HL-60/S4 treated with retinoic acid at 250 ng/mL for 4 days and 3 days (cell line): ENCODE data around the gene CDHR2.

Experiments
- in situ Hi-C: fragments of 300-500 bp; cut with MboI; formaldehyde crosslinking; loops from 2 replicates; pipeline ENCODE4 v1.7.0; 2022; ENCODE audit warnings: low sequenced_read_pairs

CDHR2 gene

GRCh38 chr5:176529116-176529740, 19.9 kb upstream of the CDHR2 start:
- in situ Hi-C loops = no loop called here

GRCh38 chr5:176529741-176530141, 19.4 kb upstream of the CDHR2 start:
- in situ Hi-C loops = no loop called here

- in situ Hi-C loops = no loop called here
These were observed 18.7 kb upstream of the CDHR2 start for GRCh38 chr5:176530393-176530982.

DNA sequence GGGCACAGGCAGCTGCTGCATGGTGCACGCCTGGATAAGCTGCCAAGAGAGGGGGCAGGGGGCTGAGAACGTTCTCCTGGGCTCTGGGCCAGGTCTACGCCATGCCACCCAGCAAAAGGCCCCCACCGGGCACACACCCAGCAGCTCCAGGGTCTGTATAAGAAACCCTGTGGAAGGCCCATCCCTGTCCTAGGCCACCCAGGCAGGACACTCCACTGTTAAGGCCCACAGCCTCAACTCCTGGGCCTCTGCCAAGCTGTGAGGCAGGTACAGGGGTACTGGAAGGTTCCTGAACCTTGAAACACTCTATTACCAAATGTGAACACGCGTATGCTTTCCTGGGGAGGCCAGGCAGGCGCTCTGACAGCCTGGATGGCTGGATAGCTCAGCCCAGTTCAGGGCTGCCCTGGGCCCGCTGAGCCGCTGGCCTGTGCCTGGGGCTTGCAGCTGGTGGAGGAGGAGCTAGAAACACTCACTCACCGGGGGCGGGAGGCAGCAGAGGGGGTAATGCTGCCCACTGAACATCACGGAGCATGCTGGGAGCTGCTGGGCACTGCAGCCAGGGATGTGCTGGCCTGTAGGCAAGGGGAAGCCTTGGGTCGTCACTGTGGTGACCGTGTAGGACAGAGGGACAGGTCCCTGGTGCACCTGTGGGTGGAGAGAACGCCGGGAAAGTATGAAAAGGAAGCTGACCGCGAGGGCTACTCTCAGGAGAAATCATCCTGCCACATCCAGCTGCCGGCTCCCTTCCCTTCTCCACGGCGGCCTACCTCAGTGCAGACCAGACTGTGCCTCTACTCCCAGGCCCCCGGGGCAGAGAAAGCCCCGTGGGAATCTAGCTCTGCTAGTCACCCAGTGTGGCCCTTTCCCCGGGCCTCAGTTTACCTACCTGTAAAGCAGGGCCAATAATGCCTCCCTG, 17.9 kb upstream of the CDHR2 start:
- in situ Hi-C loops = no loop called here

DNA sequence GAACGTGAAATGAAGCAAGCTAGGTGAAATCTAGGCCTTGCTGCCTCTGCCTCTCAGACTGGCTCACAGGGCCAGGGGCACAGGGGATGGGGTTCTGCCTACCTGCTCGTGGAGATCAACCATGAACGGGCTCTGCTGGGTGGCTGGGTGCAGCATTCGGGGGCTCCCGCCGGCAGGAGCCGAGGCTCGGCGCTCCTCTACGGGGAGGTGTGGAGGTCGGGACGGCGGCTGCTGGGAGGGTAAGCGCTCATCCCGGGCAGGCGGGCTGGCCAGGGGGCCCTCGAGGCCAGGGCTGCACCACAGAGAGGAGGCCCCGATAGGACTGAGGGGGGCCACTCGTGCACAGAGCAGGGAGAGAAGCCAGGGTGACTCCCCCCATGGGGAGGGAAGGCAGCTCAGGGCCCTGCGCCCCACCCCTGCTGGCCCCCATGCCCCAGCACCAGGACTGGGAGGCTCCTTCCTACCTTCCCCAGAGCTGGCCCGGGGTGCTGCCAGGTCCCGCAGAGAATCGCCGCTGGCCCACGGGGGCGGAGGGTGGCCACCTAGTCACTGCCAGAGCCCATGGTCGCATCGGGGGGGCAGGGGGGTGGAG, 17.1 kb upstream of the CDHR2 start:
- in situ Hi-C loops = no loop called here

GRCh38 chr5:176532795-176533194, 16.3 kb upstream of the CDHR2 start:
- in situ Hi-C loops = no loop called here

DNA sequence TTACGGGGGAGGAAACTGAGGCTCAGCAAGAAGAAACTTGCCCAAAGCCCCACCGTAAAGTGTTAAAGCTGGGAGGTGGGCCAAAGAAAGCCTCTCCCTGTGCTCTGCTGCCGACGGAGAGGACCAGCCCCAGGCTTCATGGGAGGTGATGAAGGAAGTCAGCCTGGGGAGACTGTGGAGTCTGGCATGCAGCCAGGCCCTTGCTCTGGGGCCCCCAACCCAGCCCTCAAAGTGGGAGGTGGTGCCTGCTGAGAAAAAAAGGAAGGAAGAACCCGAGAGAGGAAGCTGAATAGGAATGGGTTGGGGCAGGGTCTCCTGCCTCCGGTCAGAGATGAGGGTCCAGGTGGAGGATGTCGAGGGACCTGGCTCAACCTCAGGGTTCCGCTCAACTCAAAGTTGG, 15.8 kb upstream of the CDHR2 start:
- in situ Hi-C loops = no loop called here

- in situ Hi-C loops = no loop called here
These were observed 15.1 kb upstream of the CDHR2 start for GRCh38 chr5:176533894-176534611.

GRCh38 chr5:176534640-176535039, 14.5 kb upstream of the CDHR2 start:
- in situ Hi-C loops = no loop called here

DNA sequence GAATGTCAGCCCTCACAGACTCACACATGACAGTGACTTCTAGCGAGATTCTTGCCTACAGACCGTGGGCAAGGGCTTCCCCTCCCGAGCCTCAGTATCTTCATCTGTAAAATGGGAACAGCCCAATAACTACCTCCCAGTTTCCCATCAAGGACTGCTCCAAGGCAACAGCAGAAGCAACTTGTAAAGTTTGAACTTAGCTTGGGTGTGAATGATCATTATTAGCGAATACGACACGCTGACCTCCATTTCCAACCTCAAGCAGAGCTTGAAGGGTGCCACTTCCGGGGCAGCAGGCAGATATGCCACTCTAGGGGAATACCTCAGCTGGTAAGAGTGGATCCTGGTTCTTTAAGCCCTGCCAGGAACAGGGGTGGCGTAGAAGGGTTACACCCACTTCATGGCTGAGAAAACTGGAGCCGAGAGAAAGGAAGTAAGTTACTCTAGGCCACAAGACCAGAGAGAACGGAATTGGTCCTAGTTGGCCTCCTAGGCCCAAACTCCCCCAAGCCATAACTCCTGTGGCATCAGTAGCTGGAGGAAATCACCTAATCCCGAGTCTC, 14.0 kb upstream of the CDHR2 start:
- in situ Hi-C loops = no loop called here

GRCh38 chr5:176535664-176536131, 13.4 kb upstream of the CDHR2 start:
- in situ Hi-C loops = no loop called here

- in situ Hi-C loops = no loop called here
These were observed 12.8 kb upstream of the CDHR2 start for GRCh38 chr5:176536132-176536901.

- in situ Hi-C loops = no loop called here
These were observed 12.1 kb upstream of the CDHR2 start, which contains the start of gene RNF44 for GRCh38 chr5:176536902-176537553. RNF44 (minus strand) TSS chr5:176537402; CDS start chr5:176532472, 4,930 bp downstream.

DNA sequence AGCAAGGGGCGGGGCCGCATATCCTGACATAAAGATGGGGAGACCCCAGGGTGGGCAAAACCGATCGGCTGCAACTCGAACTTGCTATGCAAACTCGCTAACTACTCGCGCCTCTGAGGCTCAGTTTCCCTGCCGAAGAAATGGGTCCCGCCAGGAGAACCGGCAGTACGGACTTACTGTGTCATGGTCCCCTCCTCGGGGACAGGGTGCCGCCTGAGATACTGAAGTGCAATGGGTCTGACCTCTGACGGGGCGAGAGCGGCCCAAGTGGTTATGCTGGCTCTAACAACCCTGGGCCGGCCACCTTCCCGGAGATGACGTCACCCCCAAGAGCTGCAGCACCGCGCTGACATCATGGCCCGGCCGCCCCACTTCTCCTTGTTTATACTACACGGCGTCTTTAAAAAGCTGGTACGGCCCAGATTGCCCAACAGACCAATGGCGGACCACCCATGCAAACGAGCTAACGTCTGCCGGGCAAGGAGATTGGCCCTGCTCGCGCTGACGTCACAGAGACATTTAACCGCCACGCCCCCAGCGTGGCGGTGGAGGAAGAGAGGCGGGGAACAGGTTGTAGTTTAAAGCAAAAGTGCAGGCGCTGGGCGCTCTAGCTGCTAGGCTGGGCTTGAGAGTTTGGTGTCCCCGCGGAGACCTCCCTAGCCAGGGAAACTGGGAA, 11.4 kb upstream of the CDHR2 start:
- in situ Hi-C loops = no loop called here

DNA sequence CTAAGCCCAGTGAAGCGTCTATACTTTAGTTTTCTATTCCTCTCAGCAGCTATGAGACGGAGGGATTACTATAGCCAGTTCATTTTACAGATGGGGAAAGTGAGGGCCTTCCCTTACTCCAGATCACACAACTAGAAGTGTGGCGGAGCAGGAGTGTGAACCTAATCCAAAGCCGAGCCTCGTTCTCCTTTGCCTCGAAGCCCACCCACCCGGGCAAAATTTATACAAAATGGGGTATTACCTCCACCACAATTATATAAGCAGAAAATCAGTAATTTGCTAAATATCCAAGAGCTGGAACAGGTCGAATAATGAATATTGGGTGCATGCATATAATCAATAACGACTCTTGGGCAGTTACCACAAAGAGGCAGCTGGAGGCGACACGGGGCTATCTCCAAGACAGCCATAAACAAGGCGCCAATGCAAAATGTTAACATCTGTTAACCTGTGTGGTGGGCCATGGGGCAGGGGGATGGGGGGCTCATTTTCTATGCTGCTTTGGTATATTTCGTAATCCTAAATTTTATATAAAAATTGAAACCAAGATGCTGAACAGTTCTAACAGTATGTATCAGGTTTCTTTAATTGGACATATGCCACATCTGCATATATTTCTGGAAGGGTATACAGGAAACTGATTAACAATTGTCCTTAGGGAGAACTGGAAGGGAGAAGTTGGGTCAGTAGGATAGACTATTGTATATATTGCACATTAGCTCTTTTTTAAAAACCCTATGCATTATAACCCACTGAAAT, 10.7 kb upstream of the CDHR2 start:
- in situ Hi-C loops = no loop called here

DNA sequence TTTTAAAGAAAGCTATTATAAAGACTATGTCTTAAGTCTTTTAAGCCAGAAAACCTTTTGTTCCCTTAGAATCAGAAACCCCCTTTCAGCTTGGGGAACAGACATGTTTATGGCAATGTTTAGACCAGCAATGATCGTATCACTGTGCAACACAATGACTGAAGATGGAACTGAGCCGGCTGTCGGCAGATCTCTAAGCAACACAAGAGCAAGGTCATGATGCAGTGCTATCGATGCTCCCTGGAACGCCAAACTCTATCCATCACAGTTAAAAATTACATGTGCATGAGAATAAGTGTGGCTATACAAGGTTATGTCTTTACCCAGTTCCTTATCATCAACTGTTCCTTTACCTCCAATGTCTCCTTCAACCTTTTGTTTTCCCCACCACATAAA, 10.2 kb upstream of the CDHR2 start:
- in situ Hi-C loops = no loop called here

GRCh38 chr5:176540476-176540899, 8.7 kb upstream of the CDHR2 start:
- in situ Hi-C loops = no loop called here

GRCh38 chr5:176540956-176541337, 8.2 kb upstream of the CDHR2 start:
- in situ Hi-C loops = no loop called here
